Brain microvascular endothelial cell (primary cell): ENCODE measurements around the gene SVOP.
A peak's percentile ranks its signal among the peaks of the same experiment; 100 is the strongest.
"Not testable (repeated sequence)": the region's sequence is repeated elsewhere in the genome, so short reads cannot be mapped to it uniquely, and the experiment has no call there.

Experiments
- DNase-seq: peaks from one replicate; pipeline ENCODE4 v3.0.0-alpha.2; 2020
- H3K27ac ChIP-seq: fragments of 250-450 bp; sonication (Bioruptor Pico); 2 replicates; pipeline ENCODE4 v1.5.1; 2020; ENCODE audit warnings: mild to moderate bottlenecking, moderate library complexity
- H3K27me3 ChIP-seq: fragments of 250-450 bp; sonication (Bioruptor Pico); replicated peaks from 2 replicates; pipeline ENCODE4 v1.5.1; 2020; ENCODE audit warnings: mild to moderate bottlenecking
- H3K36me3 ChIP-seq: fragments of 250-450 bp; sonication (Bioruptor Pico); replicated peaks from 2 replicates; pipeline ENCODE4 v1.5.1; 2020; ENCODE audit warnings: mild to moderate bottlenecking
- H3K4me3 ChIP-seq: 2 replicates; pipeline ENCODE4 v1.5.1; 2011; ENCODE audit warnings: low read depth, mild to moderate bottlenecking, control low read depth, low read length, moderate library complexity
- CTCF ChIP-seq: IDR thresholded peaks from 2 replicates; pipeline ENCODE4 v1.5.1; 2011; ENCODE audit warnings: low read depth, mild to moderate bottlenecking, moderate library complexity, low read length, control low read depth, inconsistent platforms; ENCODE audit errors: missing control alignments
- in situ Hi-C: cut with HindIII; loops from 2 replicates; pipeline ENCODE4 v1.10.0; 2017; ENCODE audit warnings: low sequenced_read_pairs, low pct_ligation_motif_present

Gene SVOP

DNA sequence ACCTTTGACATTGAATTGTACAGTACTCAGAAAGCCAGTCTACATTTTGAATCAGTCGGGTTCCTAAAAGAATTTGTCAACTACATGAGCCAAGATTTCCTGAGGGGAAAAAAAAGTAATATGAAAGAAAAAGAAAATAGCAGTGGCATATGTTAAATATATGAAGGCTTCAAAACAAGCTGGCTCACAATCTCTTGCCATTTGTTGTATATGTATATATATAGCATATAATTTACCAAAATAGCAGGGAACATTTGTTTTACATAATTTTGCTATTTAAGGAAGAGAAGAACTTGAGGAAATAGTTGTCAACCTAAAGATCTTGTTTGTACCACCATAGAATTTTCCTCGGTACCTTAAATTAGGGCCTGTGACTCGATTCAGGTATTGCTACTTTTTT, 16.9 kb downstream of the SVOP start:
- no peak for TF ChIP-seq CTCF
- in situ Hi-C loops: no loop called here

GRCh38 chr12:108996320-108996719, 24.5 kb downstream of the SVOP start:
- DNase-seq: no peak
- H3K4me3 ChIP-seq: no peak overlapping the region
- no peak for TF ChIP-seq CTCF
- H3K36me3 ChIP-seq: no peaks in the 10 kb centered on the region
- no peaks in the 10 kb centered on the region for H3K27me3 ChIP-seq
- in situ Hi-C loops: no loop called here
- no peak overlapping the region for H3K27ac ChIP-seq

More for the DNA sequence above, 16.9 kb downstream of the SVOP start:
- no peak for DNase-seq
- H3K4me3 ChIP-seq: no peak overlapping the region
- no peaks in the 10 kb centered on the region for H3K36me3 ChIP-seq
- no peak overlapping the region for H3K27ac ChIP-seq
- H3K27me3 ChIP-seq: no peaks in the 10 kb centered on the region

DNA sequence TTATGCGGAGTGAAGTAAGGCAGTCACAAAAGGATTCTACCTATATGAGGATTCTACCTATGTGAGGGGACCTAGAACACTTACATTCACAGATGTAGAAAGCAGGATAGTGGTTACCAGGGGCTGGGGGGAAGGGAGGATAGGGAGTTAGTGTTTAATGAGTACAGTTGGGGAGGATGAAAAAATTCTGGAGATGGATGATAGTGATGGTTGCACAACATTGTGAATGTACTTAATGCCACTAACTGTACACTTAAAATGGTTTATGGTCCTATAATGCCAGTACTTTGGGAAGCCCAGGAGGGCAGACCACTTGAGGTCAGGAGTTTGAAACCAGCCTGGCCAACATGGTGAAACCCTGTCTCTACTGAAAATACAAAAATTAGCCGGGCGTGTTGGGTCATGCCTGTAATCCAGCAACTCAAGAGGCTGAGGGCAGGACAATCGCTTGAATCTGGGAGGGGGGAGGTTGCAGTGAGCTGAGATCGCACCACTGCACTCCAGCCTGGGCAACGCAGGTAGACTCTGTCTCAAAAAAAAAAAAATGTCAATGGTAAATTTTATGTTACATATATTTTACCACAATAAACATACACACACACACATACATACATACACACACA, 25.4 kb downstream of the SVOP start:
- in situ Hi-C loops: no loop called here
- no peaks in the 10 kb centered on the region for H3K27me3 ChIP-seq
- no peaks in the 10 kb centered on the region for H3K36me3 ChIP-seq
- TF ChIP-seq CTCF: no peak
- H3K27ac ChIP-seq: no peak overlapping the region
- no peak for DNase-seq
- H3K4me3 ChIP-seq: no peak overlapping the region

- H3K36me3 ChIP-seq, H3K27me3 ChIP-seq, DNase-seq, H3K4me3 ChIP-seq, in situ Hi-C loops, H3K27ac ChIP-seq: not testable (repeated sequence)
Measured at GRCh38 chr12:108990103-108990502, 30.8 kb downstream of the SVOP start.

- in situ Hi-C loops: no loop called here
- no peak for TF ChIP-seq CTCF
- H3K27me3 ChIP-seq: no peaks in the 10 kb centered on the region
- peak; percentile 16 for DNase-seq
- no peaks in the 10 kb centered on the region for H3K36me3 ChIP-seq
- no peak overlapping the region for H3K27ac ChIP-seq
- no peak overlapping the region for H3K4me3 ChIP-seq
Measured at GRCh38 chr12:108989376-108989775, 31.5 kb downstream of the SVOP start.

DNA sequence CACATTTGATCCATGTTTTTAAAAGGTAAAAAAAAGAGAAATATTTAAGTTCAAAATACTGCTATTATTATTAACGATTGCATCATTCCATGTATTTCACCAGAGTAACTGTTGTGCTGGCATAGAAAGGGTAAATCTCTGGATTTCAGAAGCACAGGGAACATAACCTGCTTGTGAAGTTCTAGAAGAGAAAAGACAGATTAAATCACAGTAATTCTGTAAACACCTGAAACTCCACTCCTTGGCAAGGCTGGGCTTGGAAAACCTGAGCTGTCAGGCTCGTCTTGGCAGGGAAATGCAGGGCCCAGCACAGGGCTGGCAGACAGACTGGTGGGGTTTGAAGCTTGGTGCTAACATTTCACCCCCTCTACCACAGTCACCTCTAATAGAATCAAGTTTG, 35.1 kb downstream of the SVOP start:
- H3K36me3 ChIP-seq: no peaks in the 10 kb centered on the region
- TF ChIP-seq CTCF: no peak
- H3K27me3 ChIP-seq: no peaks in the 10 kb centered on the region
- H3K4me3 ChIP-seq: no peak overlapping the region
- H3K27ac ChIP-seq: no peak overlapping the region
- no peak for DNase-seq
- in situ Hi-C loops: no loop called here
